ENCODE data around the gene TLR9.

DNA sequence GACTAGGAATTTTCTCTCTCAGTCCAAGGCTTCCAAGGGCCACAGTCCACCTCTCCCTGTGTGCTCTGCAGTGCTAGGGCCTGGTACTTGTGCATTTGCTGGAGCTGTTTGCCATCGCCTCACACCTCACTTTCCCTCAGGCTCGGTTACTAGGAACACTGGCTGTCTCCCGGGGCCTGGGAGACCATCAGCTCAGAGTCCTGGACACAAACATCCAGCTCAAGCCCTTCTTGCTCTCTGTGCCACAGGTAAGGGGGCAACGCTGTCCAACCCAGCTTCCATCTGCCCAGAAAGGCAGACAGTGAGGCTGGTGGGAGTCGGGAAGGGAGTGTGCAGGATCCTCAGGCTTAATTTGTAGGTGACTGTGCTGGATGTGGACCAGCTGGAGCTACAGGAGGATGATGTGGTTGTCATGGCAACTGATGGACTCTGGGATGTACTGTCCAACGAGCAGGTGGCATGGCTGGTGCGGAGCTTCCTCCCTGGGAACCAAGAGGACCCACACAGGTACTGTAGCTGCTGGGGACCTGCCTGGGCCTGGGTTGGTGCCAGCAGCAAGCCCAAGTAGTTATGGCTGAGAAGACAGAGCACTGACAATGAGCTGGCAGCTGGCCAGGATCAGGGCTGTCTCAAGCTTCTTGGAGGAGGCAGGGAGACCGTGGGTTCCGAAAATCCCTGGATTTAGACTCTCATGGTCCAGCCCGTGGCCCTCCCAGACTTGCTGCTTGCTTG lies 23.5 kb upstream of the TLR9 start:
- TF ChIP-seq SP1 (IDR thresholded peaks at IDR 0.05) (no peak), FOXA1 (IDR thresholded peaks at IDR 0.05) (no peak), NFRKB (IDR thresholded peaks at IDR 0.05) (no peak), FOXK2 (IDR thresholded peaks at IDR 0.05) (no peak), HDGF (IDR thresholded peaks at IDR 0.05; ENCODE audit: borderline replicate concordance) (no peak)

Data from HEK293T (cell line).